GM12892 (cell line): ENCODE results near the gene HES6.

Experiments
- POLR2A ChIP-seq: IDR thresholded peaks from 2 replicates; pipeline ENCODE4 v1.6.1; 2011; ENCODE audit warnings: low read depth, low read length, control low read depth
- TAF1 ChIP-seq: IDR thresholded peaks from 2 replicates; pipeline ENCODE4 v1.6.1; 2011; ENCODE audit warnings: low read depth, mild to moderate bottlenecking, control low read depth, low read length, borderline replicate concordance

GRCh38 chr2:238286095-238286494 is 46.3 kb upstream of the HES6 start:
- no peak for TF ChIP-seq TAF1
- TF ChIP-seq POLR2A, result no peak
